Middle frontal gyrus (tissue), 1 donor: ENCODE results near the gene CD59.
"Not testable (repeated sequence)": the region's sequence is repeated elsewhere in the genome, so short reads cannot be mapped to it uniquely, and the experiment has no call there.

Source experiments
- DNase-seq: peaks from one replicate; pipeline ENCODE4 v3.0.0-alpha.2; 2015; ENCODE audit warnings: low spot score; ENCODE audit errors: extremely low spot score

The CD59 gene

DNA sequence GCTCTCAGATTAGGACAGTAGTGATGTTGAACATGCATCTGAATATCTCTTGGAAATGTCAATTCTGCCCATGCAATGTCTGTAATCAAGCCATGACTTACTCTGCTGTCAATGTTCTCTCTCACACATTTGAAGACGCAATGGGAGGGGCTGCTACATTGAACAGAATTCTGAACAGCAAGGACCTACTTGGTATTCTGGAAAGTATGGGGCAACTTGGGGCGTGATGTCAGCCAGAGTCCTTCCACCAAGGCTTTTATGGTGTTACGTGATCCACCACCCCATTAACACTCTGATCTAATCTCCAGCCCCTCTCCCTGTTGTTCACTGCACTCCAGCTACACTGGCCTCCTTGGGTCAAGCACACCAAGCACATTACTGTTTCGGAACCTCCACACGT is 7.1 kb upstream of the CD59 start:
- DNase-seq, result no peak

- peak; percentile 33 for DNase-seq
Measured at GRCh38 chr11:33742249-33742851, 6.1 kb upstream of the CD59 start.

- DNase-seq, result no peak
Measured at GRCh38 chr11:33741806-33742205, 5.6 kb upstream of the CD59 start.

- DNase-seq, result no peak
Measured at GRCh38 chr11:33737362-33737821, 1.2 kb upstream of the CD59 start.

DNA sequence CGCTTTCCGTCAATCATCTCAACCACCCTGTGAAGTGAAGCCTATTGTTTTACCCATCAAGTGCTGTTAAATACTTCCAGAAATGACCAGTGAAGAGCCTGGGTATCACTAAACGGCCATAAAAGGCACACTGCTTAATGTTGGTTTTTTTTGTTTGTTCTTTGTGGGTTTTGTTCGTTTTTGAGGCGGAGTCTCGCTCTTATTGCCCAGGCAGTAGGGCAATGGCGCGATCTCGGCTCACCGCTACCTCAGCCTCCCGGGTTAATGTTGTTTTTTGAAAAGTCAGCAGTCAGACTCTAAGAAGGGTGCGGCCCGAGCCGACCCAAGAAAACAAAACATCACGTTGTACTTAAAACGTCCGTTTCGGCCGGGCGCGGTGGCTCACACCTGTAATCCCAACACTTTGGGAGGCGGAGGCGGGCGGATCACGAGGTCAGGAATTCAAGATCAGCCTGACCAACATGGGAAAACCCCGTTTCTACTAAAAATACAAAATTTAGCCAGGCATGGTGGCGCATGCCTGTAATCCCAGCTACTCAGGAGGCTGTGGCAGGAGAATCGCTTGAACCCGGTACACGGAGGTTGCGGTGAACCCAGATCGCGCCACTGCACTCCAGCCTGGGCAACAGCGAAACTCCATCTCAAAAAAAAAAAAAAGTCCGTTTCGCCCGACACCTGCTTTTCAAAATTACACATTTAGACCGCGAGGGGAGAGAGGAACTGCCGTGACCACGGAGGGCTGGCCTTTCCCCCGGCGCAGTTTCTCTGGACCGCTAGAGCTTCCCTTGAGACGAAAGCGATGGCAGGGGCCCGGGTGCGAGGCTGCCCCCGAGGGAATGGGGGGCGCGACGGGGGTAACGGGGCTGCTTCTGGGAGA is 714 bp downstream of the CD59 start:
- DNase-seq, result no peak

DNA sequence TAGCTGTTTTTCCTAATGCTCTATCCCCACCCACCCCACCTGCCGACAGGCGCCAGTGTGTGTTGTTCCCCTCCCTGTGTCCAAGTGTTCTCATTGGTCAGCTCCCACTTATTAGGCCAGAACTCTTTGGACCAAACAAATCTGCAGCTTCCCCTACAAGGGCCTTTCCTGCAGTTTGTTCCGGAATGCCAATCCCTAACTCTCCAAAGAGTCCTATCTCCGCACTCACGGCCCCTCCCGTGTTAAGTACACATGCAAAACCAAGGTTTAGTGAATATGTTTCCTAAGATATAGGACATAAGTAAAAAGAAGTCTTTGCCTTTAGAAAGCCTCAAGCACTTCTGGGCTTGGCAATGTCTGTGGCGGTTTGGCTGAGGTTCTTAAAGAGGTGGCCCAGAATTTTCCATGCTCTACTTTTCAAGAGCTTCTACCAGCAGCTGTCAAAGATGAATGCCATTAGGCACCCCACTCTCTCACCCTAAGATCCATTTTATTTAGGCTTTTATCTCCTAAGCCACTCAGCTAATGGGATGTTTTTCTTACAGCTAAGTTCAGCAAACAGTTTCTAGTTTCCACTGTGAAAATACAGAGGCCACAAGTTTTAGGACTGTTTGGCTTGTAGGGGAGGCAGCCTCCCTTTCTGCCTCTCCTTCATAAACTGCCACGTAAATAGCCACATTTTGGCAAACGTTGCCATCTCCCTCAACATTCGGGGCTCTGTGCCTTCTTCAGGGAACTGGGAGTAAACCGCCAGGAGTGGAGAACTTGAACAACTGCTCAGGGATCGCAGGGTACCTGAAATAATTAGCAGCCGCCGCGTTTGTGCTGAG is 1.6 kb downstream of the CD59 start:
- no peak for DNase-seq

DNA sequence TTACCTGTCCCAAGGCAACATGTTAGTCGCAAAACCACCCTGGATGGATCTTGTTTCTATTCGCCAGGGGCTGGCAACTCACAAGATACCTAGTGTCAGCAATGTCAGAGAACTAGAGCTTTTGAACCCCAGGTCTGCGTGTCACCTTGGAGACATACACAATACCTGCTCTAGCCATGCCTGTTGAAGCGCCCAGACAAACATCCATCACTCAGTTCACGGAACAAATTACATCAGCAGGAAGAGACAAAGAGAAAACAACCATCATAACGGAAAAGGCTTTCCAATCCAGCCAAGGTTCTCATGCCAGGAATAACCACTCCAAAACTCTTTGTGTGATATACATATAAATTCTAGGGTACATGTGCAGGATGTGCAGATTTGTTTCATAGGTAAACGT is 2.2 kb downstream of the CD59 start:
- no peak for DNase-seq

GRCh38 chr11:33731723-33732531 is 4.3 kb downstream of the CD59 start:
- DNase-seq, result no peak

DNA sequence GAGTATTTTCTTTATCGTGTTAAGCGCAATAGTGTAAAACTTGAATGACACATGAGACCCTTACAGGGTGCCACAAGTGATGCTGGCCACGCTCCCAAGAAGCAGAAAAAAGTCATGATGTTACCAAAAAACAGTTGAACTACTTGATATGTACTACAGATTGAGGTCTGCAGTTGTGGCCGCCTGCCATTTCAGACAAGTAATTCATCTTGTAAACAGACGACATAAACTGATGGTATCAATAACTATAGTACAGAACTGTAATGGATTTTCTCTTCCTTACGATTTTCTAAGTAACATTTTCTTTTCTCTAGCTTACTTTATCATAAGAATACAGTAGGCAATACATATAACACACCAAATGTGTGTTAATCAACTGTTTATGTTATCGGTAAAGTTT is 5.5 kb downstream of the CD59 start:
- no peak for DNase-seq

GRCh38 chr11:33729072-33729664 is 7.1 kb downstream of the CD59 start:
- not testable (repeated sequence) for DNase-seq

DNA sequence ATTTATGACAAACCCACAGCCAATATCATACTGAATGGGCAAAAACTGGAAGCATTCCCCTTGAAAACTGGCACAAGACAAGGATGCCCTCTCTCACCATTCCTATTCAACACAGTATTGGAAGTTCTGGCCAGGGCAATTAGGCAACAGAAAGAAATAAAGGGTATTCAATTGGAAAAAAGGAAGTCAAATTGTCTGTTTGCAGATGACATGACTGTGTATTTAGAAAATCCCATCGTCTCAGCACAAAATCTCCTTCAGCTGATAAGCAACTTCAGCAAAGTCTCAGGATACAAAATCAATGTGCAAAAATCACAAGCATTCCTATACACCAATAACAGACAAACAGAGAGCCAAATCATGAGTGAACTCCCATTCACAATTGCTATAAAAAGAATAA is 8.7 kb downstream of the CD59 start:
- not testable (repeated sequence) for DNase-seq

DNA sequence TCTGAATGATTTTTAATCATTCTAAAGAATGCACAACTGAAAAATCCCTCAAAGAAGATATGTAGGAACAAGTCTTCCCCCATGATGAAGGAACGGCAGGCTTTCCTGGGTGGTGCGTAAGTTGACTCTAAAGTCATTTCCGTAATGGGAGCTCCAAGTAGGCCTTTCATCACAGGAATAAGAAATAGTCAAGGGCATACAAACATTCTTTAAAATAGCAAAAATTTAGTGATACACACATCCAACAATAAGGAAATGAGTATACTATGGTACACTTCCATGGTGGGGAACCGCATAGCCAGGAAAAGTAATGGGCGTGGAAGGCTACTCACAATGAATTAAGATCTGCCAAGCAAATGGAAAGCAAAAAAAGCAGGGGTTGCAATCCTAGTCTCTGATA is 10.7 kb downstream of the CD59 start:
- no peak for DNase-seq

- DNase-seq, result no peak
Measured at GRCh38 chr11:33724644-33725035, 11.6 kb downstream of the CD59 start.

DNA sequence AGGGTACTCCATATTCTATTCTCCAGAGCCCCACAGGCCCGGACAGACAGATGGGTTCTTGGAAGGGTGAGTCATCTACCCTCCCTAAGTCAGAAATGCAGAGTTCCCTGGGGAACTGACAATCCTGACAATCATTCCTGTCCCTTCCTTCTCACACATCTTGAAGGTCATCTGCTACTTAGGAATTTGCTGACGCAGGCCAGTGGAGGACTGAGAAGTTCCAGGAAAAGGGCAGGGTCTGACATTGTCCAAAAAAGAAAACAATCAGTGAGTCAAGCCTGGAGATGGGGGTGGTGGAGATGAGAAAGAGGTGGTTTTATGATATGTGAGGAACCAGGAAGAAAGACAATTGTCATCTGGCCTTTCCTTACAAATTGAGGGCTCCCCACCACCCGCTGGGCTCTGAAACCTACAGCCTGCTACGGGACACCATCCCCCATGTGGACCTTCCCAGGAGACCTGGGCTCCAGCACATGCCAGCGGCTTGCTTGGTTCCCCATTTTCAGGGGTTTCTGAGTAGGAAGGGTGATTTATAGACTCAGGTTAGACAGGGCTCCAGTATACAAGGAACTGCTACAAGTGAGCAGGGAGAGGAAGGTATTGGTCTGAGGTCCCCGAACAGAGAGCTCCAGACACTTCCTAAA is 12.9 kb downstream of the CD59 start:
- DNase-seq, result no peak

DNA sequence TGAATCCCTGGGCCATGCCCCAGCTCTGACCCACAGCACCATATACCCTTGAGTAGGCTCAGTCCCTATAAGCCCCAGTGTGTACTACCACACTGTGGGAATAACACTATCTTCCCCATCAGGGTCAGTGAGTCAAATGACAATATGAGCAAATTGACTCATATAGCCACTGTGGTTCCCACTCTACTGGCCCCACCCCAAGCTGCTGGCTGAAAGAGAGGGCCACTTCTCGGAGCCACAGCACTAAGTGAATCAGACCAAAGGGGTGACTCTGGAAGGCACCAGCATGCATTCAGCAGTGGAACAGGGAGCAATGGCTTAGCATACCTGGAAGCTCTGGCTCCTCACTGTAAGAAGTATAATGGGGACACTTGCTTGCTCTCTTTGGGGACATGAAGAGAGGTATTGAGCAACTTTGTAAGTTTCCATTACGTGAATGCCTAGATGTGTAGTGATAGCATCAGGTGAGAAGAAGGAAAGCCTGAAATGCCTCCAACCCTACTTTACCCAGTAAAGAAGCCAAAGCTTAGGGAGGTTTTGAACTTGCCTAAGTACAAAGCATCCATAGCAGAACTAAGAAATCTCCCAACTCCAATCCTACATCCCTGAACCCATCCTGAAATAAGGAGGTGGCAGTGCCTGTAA is 13.5 kb downstream of the CD59 start:
- no peak for DNase-seq

DNA sequence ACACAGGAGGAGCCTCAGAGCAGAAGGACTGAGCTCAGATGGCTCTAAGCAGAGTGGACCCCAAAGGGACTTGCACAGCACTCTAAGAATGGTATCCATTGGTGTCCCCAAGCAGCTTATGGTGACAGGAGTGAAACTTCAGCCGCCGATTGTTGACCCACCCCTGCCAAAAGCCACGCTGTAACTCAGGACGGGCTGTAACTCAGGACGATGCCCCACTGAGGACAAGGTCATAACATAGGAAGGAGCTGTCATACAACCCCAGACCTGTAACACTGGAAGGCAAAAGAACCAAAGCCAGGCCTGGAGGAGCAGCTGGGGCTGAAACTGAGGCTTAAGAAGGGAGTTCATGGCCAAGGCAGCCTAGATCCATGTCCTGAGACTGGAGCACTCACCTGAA is 14.2 kb downstream of the CD59 start:
- DNase-seq, result no peak

DNA sequence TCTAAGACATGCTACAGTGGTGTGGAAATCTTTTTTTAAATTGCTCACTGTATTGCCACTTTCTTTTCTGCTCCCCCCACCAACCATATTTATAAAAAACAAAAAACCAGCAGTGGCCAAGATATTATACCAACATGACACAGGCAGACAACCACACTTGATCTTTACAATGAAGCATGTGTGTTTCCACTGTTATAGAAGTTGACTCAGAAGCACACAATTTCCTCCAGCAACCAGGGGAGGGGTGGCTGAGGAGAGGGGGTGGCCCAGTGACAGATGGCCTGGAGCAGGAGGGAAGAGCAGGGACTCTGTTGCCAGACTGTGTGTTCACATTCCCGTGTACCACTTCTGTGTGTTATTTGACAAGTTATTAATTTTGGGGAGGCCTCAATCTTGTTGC is 14.8 kb downstream of the CD59 start:
- no peak for DNase-seq

DNA sequence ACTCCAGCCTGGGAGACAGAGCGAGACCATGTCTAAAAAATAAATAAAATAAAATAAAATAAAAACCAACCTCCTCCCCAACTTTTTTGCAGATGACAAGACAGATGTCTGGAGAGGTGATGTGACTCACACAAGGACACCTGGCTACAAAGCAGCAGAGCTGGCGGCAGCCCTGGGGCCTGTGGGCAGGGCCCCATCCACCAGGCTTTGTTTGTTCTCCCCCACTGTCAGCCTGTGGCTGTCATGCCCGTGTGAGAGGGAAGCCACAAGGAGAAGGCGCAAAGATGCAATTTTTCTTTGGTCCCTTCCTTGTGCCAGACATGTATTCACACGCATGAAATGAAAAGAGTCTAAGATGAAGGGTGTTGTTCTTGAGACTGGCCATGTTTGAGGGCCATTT is 16.6 kb downstream of the CD59 start:
- DNase-seq, result no peak

DNA sequence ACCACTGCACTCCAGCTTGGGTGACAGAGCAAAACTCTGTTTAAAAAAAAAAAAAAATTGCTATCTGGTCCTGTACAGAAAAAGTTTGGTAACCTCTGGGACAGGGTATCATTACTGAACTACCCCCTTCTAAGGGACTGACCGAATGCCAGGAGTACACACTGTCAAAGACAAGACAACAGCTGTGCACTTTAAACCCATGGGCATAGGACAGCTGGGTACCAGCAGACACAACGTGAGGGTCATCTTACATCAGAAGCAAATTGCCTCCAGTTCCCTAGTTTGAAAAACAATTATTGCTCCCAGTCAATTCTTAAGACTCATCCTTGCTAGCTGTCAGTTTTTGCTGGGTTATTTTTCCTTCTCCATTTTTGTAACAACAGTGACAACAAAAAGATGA is 17.8 kb downstream of the CD59 start:
- DNase-seq, result no peak

DNA sequence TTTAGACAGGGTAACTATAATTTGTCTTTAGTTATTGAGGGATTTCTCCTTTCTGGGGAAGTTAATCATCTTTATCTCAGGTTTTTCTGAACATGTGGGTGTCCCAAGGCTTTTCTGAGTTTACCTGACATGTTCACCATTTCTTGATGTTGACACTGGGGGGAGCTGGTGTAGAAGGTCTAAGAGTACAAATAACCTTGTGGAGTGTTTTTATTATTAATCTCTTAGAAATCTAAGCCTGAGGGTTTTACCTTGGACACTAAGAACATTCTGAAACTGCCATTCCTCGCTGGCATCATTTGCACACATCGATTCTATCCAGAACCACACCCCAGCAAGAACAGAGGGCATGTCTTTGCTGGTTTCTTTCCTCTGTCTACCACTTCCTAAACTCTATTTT is 20.0 kb downstream of the CD59 start:
- no peak for DNase-seq
